ENCODE data around the gene PLD4. TPM values are rescaled to one million over a fixed set of nuclear protein-coding genes. Genes with fewer than 3 reads are reported as not detected.
A peak's percentile ranks its signal among the peaks of the same experiment; 100 is the strongest.
"Not testable (repeated sequence)": the region's sequence is repeated elsewhere in the genome, so short reads cannot be mapped to it uniquely, and the experiment has no call there.

Gene PLD4, protein sequence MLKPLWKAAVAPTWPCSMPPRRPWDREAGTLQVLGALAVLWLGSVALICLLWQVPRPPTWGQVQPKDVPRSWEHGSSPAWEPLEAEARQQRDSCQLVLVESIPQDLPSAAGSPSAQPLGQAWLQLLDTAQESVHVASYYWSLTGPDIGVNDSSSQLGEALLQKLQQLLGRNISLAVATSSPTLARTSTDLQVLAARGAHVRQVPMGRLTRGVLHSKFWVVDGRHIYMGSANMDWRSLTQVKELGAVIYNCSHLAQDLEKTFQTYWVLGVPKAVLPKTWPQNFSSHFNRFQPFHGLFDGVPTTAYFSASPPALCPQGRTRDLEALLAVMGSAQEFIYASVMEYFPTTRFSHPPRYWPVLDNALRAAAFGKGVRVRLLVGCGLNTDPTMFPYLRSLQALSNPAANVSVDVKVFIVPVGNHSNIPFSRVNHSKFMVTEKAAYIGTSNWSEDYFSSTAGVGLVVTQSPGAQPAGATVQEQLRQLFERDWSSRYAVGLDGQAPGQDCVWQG
- total RNA-seq (2014; rRNA removed; shearing (Covaris generic); ENCODE audit: low replicate concordance): not detected in 2 replicates

DNA sequence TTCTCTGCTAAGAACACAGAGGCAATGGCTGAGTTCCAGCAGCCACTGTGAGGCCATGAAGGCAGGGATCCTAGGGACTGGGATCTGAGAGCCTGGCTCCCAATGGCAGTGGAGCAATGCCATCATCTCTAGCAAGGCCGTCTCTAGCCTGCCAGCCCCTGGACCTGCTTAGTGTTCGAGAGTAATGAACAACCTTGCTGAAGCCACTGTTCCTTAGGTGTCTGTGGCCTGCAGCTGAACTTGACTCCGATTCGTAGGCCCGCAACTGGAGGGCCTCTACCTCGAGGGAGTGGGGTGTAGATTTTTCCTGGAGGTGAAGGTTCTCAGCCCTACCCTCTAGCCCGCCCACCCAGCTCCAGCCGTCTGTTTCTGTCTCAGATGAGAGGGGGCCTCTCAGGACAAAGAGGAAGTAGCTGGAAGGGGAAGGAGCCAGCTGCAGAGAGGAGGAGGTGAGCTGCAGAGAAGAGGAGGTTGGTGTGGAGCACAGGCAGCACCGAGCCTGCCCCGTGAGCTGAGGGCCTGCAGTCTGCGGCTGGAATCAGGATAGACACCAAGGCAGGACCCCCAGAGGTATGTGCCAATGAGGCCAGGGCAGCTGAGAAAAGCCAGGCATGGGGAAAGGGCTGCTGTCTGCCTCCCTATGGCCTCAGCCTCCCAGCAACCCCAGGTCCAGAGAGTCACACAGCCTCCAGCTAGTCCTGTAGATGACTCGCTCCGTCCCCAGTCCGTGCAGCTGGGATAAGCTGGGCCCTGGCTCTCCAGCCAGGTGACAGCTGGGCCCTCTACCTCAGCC, at the start of gene PLD4:
TSS of gene PLD4 (plus strand) at position 459 of the 793 bp plus-strand sequence. CDS start 2,262 bp downstream, outside the sequence.
- in situ Hi-C loops (cut with HindIII; ENCODE audit: low pct_unique_long_range_greater_than_20kb, low sequenced_read_pairs): no loop called here
- DNase-seq (ENCODE audit: low read depth): no peak

DNA sequence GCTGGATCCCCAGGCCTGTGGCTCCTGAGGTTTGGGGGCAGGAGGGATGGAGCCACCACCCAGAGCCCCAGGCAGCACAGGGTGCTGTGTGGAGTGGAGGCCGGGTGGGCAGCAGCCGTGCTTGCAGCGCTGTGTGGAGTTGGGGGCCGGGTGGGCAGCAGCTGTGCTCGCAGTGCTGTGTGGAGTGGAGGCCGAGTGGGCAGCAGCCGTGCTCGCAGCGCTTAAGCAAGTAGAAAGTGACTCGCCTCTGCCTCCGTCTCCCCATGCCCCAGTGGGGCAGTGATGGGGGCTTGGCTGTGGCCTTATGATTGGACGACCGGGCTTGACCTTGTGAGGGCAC, 49.3 kb upstream of the PLD4 start:
- no peak for DNase-seq (ENCODE audit: low read depth)
- in situ Hi-C loops (cut with HindIII; ENCODE audit: low pct_unique_long_range_greater_than_20kb, low sequenced_read_pairs): no loop called here

DNA sequence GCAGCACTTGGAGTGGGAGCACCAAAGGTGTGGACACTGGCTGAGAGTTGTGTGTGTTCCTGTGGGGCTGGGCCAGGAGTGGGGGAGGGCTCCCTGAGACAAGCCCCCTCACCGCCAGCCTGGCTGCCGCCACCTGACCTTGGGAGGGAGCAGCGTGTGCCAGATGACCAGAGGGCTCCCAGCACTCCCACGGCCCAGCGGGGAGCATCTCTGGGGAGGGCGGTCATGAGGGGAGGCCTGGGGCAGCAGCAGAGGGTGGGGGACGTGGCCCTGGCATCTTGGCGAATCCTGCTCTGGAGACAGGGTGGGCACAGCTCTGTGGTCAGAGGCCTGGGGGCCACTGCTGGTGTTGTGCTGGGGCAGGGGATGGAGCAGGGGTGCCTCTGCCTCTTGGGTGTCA, 48.9 kb upstream of the PLD4 start:
- DNase-seq (ENCODE audit: low read depth): no peak
- in situ Hi-C loops (cut with HindIII; ENCODE audit: low pct_unique_long_range_greater_than_20kb, low sequenced_read_pairs): no loop called here

DNA sequence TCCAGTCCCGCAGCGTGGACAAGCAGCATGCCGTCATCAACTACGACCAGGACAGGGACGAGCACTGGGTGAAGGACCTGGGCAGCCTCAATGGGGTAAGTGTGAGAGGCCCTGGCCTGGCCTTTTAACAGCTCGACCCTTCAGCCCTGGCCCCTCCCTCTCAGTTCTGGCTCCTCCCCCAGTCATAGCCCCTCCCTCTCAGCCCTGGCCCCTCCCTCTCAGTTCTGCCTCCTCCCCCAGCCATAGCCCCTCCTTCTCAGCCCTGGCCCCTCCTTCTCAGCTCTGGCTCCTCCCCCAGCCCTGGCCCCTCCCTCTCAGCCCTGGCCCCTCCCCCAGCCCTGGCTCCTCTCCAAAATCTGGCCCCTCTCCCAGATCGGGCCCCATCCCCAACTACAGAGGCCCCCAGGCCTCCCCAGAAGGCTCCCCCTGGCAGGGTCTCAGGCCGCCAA, 48.4 kb upstream of the PLD4 start:
- peak; percentile 16 for DNase-seq (ENCODE audit: low read depth)
- in situ Hi-C loops (cut with HindIII; ENCODE audit: low pct_unique_long_range_greater_than_20kb, low sequenced_read_pairs): no loop called here

DNA sequence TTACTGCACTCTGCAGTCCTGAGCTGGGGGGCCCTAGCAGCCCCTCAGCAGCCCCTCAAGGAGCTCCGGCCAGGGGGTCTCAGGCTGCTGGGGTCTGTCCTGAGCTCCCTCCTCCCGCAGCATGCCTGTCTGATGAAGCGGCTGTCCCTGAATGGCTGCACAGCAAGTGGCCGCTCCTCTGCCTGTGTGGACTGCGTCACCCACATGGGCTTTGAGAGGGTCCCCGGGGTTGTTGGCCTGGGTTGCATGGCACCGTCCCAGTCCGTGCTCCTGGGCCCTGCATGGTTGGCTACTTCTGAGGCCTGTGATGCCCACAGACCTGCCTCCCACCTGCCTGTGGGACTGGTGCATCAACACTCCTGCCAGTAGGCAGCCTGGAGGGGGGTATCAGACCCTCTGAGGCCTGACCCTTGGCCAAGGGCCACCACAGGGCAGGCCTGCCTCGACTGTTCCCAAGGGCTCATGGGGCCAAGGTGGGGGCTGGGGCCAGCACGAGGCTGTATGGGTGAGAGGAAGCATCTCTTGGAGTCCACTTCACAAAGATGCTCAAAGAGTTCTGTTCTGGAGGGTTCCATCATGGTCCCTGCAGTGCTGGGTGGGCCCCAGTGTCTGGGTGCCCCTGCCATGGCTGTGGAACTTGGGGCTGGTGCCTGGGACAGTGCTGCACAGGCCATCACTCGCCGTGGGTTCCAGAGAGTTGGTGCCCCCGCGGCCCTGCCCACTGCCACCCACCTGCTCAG, 47.4 kb upstream of the PLD4 start:
- in situ Hi-C loops (cut with HindIII; ENCODE audit: low pct_unique_long_range_greater_than_20kb, low sequenced_read_pairs): no loop called here
- DNase-seq (ENCODE audit: low read depth): no peak

DNA sequence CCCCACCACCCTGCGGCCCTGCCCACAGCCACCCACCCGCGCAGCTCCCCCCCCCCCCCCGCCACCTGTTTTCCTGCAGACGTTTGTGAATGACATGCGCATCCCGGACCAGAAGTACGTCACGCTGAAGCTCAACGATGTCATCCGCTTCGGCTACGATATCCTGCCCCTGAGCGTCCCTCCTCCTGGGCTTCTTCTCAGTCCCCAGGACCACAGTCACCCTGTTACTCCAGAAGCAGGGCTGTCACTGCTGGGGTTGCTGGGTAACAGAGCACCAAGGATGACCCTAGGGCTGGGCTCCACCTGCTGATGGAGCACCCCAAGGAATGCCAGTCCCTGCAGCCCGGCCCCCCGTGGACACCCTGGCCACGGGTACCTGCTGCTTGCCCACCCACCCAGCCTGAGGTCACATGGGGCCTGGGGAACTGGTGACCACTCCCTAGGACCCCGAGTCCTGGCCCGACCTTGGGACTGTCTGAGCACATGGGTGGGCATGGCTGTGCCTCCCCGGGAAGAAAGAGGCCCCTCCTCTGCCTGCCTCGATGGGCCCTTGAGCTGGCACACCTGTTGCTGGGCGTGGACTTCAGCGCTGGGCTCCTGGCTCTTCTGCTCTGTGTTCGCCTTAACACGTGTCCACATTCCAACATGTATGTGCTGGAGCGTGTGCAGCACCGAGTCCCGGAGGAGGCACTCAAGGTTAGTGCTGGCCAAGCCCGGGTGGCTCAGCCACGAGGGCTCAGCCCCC, 46.7 kb upstream of the PLD4 start:
- no peak for DNase-seq (ENCODE audit: low read depth)
- in situ Hi-C loops (cut with HindIII; ENCODE audit: low pct_unique_long_range_greater_than_20kb, low sequenced_read_pairs): no loop called here

DNA sequence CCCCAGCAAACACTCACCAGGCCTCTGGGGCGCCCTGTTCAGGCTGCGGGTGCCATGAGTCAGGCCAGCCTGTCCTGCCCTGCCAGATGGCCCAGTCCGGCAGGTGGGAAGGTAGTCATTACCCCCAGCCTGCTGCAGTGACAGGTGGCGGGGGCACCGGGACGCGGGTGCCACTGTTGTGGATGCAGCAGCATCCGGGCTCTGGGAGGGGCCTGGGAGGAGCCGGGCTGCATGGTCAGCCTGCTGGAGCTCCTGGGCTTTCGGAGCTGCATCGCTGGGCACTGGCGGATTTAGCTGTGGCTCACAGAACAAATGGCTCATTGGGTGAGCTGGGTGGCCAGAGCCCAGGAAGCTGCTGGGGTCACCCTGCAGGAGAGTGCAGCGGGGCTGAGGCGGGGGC, 46.1 kb upstream of the PLD4 start:
- in situ Hi-C loops (cut with HindIII; ENCODE audit: low pct_unique_long_range_greater_than_20kb, low sequenced_read_pairs): no loop called here
- DNase-seq (ENCODE audit: low read depth): no peak

DNA sequence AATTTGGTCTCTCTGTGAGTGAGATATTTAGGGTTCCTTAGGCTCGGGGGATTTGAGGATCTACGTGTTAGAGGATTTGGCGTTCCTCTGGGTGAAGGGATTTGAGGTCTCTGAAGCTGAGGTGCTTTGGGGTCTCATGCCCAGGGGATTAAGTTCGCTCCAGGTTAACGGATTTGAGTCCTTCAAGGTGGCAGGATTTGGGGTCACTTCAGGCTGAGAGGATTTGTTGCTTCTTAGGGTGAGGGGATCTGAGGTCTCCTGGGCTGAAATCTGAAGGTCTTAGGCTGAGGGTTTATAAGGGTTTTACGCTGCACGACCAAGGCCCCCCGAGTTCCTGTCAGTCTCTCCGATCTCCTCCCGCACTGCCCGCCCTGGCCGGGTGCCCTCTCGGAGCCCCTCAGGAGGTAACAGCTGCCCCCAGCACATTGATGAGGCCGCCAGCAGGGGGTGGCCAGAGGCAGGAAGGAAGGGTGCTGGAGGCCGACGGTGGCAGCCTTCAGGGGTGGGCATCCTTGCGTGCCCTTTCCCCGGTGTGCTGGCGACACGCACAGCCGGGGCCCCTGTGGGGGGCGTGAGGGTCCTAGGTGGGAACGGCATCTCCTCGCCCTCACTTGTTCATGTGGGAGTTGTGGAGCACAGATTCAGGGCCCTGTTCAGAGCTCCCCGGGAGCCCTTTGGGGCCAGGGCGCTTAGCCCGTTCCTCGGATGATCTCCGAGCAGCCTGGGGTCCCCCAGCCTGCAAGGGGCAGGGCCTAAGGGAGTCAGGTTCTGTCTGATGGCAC, 45.3 kb upstream of the PLD4 start:
- DNase-seq (ENCODE audit: low read depth): no peak
- in situ Hi-C loops (cut with HindIII; ENCODE audit: low pct_unique_long_range_greater_than_20kb, low sequenced_read_pairs): no loop called here

DNA sequence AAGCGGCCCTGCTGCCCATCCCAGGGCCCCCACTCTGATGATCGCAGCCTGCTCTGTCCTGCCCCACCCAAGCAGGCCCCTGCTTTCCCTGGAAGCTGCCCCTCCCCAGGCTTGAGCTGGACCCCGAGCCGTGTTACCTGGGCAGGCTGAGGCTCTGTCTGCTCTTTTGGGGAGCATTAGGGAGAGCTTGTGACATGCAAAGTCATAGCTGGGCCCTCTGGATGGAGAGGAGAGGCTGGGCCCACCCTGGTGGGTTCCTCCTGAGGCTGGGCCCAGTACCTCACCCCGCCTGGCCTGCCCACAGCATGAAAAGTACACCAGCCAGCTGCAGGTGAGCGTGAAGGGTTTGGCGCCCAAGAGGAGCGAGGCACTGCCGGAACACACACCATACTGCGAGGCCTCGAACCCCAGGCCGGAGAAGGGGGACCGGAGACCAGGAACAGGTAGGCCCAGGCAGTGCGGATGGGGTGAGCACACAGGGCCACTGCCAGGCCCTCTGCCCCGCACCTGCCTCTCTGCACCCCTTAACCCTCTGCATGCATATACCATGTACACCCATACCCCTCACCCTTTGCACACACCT, 44.6 kb upstream of the PLD4 start:
- in situ Hi-C loops (cut with HindIII; ENCODE audit: low pct_unique_long_range_greater_than_20kb, low sequenced_read_pairs): no loop called here
- DNase-seq (ENCODE audit: low read depth): no peak

DNA sequence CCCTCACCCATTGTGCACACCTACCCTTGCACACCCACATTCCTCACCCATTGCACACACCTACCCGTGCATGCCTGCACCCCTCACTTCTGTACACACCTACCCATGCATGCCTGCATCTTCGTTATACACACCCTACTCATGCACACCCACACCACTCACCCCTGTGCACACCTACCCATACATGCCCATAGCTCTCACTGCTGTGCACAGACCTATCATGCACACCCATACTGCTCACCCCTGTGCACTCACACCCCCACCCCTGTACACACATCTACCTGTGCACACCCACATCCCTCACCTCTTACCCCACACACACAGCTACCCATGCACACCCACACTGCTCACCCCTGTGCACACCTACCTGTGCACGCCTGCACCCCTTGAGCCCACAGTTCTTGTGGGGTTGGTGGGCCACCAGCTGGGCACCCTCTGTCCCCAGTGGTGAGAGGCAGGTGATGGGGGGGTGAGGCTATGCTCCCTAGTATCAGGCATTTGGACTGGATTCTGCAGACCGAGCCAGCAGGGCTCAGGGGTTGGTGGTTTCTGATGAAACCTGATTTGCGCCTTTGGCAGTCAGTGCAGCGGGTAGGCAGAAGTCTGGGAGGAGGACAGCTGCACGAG, 44.0 kb upstream of the PLD4 start:
- DNase-seq (ENCODE audit: low read depth): no peak
- in situ Hi-C loops (cut with HindIII; ENCODE audit: low pct_unique_long_range_greater_than_20kb, low sequenced_read_pairs): no loop called here

DNA sequence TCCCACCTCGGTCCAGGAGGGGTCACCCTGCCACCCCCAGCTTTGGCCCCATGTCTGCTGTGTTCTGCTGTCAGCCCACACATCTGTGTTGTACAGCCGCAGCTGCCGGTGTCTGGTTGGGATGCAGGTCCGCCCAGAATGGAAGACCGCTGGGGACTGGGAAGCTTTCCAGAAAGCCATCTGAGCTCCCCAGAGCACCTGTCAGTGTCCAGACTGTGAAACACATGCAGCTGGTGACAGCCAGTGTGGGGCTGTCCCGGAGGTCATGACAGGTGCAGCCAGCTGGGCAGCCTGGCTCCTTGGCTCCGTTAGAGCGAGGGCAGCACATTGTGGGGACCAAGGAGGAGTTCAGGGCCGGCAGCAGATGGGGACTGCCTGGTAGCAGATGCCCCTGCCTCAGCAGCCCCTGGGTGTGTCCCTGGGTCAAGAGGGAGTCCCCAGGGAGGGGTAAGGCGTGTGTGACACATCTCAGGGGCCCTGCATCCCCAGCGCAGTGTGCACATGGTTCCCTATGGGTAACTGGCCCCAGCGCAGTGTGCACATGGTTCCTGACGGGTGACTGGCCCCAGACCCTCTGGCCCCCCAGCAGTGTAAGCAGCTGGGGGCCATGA, 43.2 kb upstream of the PLD4 start:
- in situ Hi-C loops (cut with HindIII; ENCODE audit: low pct_unique_long_range_greater_than_20kb, low sequenced_read_pairs): no loop called here
- DNase-seq (ENCODE audit: low read depth): no peak

DNA sequence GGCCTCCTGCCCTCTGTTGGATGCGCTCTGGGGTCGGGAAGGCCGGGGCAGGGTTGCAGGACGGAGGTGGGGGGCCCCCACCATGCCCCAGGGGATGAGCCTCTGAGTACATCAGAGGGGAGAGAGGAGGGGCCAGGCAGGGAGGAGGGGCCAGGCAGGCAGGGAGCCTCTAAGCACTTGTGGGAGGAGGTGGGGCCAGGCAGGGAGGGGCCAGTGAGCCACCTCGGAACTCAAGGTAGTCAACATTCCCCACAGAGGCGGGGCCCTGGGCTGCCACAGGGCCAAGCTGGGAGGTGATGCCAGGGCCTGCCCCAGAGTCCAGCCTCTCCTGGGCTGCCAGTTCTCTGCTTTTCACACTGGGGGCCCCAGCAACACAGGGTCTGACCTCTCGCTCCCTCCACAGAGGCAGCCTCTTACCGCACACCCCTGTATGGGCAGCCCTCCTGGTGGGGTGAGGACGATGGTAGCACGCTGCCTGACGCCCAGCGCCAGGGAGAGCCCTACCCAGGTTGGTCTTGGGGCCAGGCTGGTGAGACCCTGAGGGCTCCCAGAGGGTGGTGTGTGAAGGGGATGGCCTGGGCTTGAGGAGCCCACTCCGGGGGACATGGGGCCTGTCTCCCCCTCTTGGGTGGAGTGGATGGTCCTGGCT, 42.2 kb upstream of the PLD4 start:
- in situ Hi-C loops (cut with HindIII; ENCODE audit: low pct_unique_long_range_greater_than_20kb, low sequenced_read_pairs): no loop called here
- DNase-seq (ENCODE audit: low read depth): peak; percentile 52

DNA sequence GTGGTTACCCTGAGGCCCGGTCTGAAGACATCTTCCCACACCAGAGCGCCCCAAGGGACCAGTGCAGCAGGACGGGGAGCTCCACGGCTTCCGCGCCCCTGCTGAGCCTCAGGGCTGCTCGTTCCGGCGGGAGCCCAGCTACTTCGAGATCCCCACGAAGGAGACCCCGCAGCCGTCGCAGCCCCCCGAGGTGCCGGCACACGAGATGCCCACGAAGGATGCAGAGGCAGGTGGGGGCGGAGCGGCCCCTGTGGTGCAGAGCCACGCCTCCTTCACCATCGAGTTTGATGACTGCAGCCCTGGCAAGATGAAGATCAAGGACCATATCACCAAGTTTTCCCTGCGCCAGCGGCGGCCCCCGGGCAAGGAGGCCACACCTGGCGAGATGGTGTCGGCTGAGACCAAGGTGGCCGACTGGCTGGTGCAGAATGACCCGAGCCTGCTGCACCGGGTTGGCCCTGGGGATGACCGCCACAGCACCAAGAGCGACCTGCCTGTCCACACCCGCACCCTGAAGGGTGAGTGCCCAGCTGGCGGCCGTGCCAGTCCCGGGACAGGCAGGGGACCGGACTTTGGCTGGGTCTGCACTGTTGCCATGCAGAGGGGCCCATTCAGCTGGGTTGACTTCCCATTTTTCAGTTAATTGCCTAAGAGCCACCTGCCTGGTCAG, 41.6 kb upstream of the PLD4 start:
- in situ Hi-C loops (cut with HindIII; ENCODE audit: low pct_unique_long_range_greater_than_20kb, low sequenced_read_pairs): no loop called here
- DNase-seq (ENCODE audit: low read depth): no peak

DNA sequence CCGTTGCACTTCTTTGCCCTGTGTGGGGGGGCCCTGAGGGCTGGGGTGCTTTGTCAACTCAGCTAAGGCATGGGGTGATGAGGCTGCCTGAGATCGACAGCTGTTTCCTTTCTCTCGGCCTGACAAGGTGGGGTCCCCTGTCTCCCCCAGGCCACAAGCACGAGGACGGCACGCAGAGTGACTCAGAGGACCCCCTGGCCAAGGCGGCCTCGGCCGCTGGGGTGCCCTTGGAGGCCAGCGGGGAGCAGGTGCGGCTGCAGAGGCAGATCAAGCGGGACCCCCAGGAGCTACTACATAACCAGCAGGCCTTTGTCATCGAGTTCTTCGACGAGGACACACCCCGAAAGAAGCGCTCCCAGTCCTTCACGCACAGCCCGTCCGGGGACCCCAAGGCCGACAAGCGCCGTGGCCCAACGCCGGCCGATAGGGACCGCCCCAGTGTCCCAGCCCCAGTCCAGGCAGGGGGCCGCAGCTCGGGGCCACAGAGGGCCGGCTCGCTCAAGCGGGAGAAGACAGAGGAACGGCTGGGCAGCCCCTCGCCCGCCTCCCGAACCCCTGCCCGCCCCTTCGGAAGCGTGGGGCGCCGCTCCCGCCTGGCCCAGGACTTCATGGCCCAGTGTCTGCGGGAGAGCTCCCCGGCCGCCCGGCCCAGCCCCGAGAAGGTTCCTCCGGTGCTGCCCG, 40.9 kb upstream of the PLD4 start:
- in situ Hi-C loops (cut with HindIII; ENCODE audit: low pct_unique_long_range_greater_than_20kb, low sequenced_read_pairs): no loop called here
- DNase-seq (ENCODE audit: low read depth): no peak

DNA sequence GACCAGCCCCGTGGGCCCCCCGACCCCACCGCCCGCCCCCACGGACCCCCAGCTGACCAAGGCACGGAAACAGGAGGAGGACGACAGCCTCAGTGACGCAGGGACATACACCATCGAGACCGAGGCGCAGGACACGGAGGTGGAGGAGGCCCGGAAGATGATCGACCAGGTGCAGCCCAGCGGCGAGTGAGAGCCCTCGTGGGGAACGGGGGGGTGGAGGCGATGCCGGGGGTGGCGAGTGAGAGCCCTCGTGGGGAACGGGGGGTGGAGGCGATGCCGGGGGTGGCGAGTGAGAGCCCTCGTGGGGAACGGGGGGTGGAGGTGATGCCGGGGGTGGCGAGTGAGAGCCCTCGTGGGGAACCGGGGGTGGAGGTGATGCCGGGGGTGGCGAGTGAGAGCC, 40.3 kb upstream of the PLD4 start:
- DNase-seq (ENCODE audit: low read depth); in situ Hi-C loops (cut with HindIII; ENCODE audit: low pct_unique_long_range_greater_than_20kb, low sequenced_read_pairs): not testable (repeated sequence)
